DMS 273 (cell line): Measurements from ENCODE around the gene CD8B.
A peak's percentile ranks its signal among the peaks of the same experiment; 100 is the strongest.

Source experiments
- DNase-seq: peaks from one replicate; lab custom pipeline; 2025; ENCODE audit not compliant: unreplicated experiment; lab: John Stamatoyannopoulos, UW

CD8B gene

DNA sequence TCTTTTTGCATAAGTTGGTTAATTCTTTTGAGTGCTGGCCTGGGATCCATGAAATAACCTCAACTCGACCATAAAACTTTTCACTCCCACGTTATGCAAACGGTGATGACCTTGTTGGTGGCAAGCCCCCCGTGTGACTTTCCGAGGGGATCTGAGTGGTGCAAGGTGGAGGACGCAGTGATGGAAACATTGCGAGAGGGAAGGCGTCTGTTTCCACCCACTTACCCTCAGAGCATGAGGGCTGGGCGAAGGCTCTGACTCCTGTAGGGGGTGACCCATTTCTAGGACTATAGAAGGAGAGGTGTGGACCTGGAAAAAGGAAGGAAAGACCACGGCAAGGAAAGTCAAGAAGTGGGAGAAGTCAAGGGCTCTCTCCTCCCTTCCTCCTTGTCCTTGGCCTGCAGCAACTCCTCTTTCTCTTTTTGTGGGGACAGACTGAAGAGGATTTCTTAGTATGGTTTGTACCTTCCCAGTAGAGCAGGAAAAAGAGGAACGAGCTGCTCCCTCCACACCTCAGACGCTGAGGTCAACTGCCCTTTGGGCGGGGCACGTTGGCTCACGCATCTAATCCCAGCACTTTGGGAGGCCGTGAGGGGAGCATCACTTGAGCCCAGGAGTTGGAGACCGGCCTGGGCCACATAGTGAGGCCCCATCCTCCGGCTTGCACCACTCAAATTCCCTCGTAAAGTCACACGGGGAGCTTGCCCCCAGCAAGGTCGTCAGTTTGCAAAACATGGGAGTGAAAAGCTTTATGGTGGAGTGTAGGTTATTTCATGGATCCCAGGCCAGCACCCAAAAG is 55.4 kb downstream of the CD8B start:
- DNase-seq, result no peak

- no peak for DNase-seq
These were observed 60.7 kb downstream of the CD8B start for GRCh38 chr2:86800856-86801567.

GRCh38 chr2:86794861-86795260 is 66.8 kb downstream of the CD8B start:
- DNase-seq, result no peak

DNA sequence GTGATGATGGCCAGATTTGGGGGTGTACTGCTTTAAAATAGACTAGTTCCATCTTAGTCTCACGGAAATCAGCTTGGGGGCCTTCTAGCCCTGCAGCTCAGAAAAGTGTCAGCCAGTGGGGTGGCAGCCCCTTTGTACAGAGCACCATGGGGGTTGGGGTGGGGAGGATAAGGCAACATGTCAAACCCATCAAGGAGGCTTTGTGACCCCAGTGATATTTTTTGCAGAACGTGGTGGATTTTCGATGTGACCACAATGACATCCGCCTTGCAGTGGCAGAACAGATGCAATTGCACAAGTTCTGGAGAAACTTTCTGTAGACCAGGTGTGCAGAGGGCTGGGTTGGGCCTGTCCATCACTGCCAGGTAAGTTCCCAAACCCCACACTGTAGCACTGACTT is 67.9 kb downstream of the CD8B start:
- no peak for DNase-seq

- DNase-seq, result no peak
These were observed 70.1 kb downstream of the CD8B start for GRCh38 chr2:86791573-86791972.

DNA sequence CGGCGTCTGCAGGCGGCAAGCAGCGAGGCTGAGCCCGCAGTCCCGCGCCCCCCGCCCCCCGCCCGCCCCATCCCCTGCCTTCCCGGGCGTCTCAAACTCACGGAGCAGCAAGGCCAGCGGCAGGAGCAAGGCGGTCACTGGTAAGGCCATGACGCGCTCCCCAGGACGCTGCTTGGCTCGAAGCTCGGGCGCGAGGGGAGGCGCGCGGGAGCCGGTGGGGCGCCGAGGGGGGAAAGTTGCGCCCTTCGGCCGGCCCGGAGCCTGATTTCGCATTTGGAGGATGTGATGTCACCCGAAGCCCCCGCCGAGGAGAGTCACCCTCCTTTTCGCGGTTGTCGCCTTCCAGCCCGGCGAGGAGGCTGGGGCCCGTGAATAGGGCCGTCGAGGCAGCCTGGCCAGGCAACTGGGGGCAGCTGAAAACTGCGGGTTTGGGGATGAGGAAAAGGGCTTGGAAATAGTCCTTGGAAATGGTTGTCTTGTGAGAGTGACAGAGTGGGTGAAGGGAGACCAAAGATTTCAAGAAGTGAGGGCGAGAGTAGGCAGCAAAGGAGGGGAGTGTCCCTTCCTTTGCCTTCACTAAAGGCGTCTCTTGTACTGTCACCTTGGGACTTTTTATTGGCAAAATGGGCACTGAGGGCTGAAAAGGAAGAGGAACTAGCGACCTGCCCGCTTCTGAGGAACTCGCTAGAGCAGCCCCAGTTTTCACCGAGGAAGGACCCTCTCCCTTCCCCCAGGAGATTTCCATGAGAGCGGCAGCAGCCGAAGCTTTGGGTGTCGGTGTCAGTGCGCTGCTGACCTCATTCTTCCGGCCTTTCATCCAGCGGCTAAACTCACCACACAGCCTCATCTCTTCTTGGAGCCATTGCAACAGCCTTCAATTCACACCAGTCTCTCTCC is 70.8 kb downstream of the CD8B start, which contains the start of gene CD8A:
Gene CD8A, minus strand, starts transcription at position 238 of the 897 bp plus-strand sequence. Its CDS starts 88 bp downstream, at position 150.
- DNase-seq, result peak; percentile 48

GRCh38 chr2:86790134-86790675 is 71.5 kb downstream of the CD8B start:
- DNase-seq, result peak; percentile 49

- peak; percentile 49 for DNase-seq
These were observed 72.0 kb downstream of the CD8B start for GRCh38 chr2:86789687-86790133.

- DNase-seq, result peak; percentile 63
These were observed 72.6 kb downstream of the CD8B start for GRCh38 chr2:86788881-86789686.

DNA sequence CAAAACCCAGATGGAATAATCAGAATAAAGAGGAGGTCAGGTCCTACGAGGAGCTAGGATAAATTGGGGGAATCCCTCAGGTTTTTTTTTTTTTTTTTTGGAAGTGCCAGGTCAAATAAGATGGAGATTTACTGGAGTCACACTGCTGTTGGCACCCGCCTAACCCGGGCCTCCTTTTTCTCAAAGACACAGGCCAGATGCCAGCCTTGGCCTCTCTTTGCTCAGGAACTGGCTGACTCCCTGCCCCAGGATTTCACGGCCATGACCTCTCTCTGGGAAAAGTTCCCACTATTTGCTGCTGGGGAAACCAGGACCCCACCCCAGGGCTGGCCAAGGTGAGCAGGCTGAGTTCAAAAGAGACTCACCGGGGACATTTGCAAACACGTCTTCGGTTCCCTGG is 73.5 kb downstream of the CD8B start:
- peak; percentile 31 for DNase-seq

- peak; percentile 22 for DNase-seq
These were observed 74.0 kb downstream of the CD8B start for GRCh38 chr2:86787736-86788135.

DNA sequence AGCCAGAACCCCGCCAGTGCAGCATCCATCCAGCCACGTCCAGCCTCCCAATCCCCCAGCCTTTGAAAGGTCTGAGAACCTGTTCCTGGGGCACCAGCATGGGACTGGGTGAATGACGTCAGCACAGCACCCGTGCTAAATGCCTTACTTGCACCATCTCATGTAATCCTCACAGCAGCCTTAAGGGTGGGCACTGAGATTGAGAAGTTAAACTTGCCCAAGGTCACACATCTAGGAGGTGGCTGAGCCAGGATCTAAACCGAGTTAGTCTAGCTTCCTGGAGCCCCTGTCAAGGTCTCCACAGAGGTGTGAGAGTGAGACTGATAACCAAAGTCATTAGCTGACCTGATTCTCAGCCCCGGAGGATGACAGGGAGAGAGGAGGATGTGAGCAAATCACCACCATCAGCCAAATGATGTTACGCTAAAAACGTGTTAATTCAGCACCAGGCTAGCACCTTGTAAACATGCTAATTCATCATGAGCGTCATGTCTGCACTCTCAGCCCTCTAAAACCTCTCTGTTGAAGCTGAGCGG is 75.6 kb downstream of the CD8B start:
- no peak for DNase-seq

GRCh38 chr2:86785456-86785855 is 76.2 kb downstream of the CD8B start:
- no peak for DNase-seq

GRCh38 chr2:86783615-86784339 is 77.9 kb downstream of the CD8B start:
- no peak for DNase-seq

DNA sequence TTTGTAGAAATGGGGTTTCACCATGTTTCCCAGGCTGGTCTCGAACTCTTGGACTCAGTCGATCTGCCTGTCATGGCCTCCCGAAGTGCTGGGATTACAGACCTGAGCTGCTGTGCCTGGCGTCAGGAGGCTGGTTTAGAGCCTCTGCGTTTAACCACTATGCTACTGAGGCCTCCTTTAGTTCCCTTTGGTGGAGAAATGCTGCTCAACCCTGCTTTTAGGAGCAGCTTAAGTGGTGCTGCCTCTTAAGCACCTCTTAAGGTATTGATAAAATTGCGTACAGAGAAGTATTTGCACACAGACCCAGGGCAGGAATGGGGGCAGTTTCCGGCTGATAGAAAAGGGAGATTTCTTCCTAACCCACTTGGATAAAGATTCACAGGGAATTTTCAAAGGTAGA is 78.9 kb downstream of the CD8B start:
- DNase-seq, result no peak

- DNase-seq, result no peak
These were observed 80.3 kb downstream of the CD8B start for GRCh38 chr2:86781363-86781762.

DNA sequence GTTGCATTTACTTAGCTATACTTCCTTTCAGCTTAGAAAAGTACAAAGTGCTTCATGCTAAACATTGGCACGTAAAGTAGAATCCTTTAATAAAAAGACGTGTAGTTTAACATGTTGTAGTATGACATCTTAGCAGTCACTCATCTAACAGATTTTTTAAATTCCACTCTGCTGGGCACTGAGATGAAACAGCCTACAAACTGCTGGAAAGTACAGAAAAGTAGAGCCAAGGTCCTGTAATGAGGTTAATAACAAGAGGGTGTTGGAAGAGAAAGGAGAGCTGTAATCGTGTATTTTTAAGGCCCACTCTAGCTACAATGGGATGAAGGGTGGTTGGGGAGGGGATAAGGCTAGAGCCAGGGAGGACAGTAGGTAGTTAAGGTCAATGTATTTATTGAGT is 81.7 kb downstream of the CD8B start:
- no peak for DNase-seq

DNA sequence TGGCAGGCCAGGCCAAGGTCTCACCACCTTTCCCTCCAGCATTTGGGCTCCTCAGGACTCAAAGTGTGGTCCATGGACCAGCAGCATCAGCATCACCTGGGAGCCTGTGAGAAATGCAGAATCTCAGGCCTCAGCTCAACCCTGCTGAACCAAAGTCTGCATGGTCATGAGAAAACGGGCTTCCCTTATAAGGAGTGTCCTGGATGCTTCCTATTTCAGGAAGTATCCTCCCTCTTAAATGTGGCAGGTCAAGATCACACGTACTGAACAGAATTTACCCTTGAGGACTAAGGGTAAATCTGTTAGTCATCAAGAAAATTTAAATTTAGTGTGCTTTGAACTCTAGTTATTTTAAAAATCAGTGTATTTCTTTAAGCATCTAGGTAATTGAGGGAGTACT is 82.7 kb downstream of the CD8B start:
- no peak for DNase-seq

DNA sequence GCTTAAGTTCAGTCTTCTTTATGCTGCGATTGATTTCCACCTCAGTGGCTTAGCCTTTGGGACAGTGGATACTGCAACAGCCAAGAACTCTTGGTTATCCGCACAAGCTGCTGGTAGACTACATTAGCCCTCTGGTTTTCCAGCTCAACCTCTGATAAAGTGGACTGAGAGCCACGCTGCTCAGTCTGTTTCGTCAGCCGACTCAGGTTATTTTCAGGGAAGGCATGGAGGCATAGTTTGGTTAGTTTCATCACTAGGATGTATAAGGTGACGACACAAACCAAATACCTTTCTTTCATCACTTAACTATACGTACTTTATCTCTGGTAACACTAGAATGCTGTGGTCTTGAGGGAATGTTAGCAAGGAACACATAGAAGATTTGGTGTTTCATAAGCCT is 85.2 kb downstream of the CD8B start:
- no peak for DNase-seq
